Measurements from ENCODE around the gene KMT2E. TPM values are rescaled to one million over a fixed set of nuclear protein-coding genes. Genes with fewer than 3 reads are reported as not detected.
"Not testable (repeated sequence)": the region's sequence is repeated elsewhere in the genome, so short reads cannot be mapped to it uniquely, and the experiment has no call there.

KMT2E gene
- total and polyA plus RNA-seq, 2 donors (not counting 3 experiments of a cell fraction or from before 2014, with no cell fraction given) = 19.0 to 74.8 TPM

DNA sequence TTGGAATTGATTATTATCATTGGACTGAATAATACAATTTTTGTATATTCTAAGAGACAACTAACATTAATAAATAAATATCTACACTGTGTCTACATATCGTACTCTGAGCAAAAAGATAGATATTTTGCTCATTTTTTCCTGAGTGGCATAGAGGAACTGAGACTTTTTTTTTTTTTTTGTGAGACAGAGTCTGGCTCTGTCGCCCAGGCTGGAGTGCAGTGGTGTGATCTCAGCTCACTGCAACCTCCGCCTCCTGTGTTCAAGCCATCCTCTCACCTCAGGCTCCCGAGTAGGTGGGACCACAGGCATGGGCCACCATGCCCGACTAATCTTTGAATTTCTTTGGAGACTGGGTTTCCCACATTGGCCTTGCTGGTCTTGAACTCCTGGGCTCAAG, 14.0 kb downstream of the KMT2E start:
- dilution Hi-C loops (cut with MboI; ENCODE audit: extremely low pct_ligation_motif_present, low sequenced_read_pairs) = no loop called here
- POLR2A ChIA-PET = no interaction called here
- no peak for DNase-seq (ENCODE audit: low read depth, low spot score)

GRCh38 chr7:105028941-105029340, 14.9 kb downstream of the KMT2E start:
- H3K27me3 ChIP-seq (ENCODE audit: control insufficient read depth in 2 of 2, insufficient read depth in 2 of 2, low read length in 2 of 2); BruUV-seq (replicated peaks); H3K4me2 ChIP-seq (ENCODE audit: insufficient read depth, low read length); H3K36me3 ChIP-seq (ENCODE audit: control insufficient read depth in 2 of 2, extremely low read depth in 1 of 2, insufficient read depth in 2 of 2, low read length in 2 of 2); intact Hi-C loops (cut with micrococcal nuclease); H3K27ac ChIP-seq (ENCODE audit: insufficient read depth, low read depth, low read length); H2AFZ ChIP-seq (ENCODE audit: low read depth, low read length); H3K9ac ChIP-seq (replicated peaks; ENCODE audit: extremely low read depth, insufficient read depth, low read length); DNase-seq (ENCODE audit: low read depth, low spot score); POLR2A ChIA-PET; dilution Hi-C loops (cut with MboI; ENCODE audit: extremely low pct_ligation_motif_present, low sequenced_read_pairs); H3K4me3 ChIP-seq (replicated peaks in 1 of 3; ENCODE audit: insufficient read depth in 1 of 3, low read depth in 1 of 3, low read length in 3 of 3); H3K9me1 ChIP-seq (replicated peaks; ENCODE audit: control insufficient read depth, extremely low read depth, insufficient read depth, low read length); FAIRE-seq; H3K9me3 ChIP-seq (replicated peaks; ENCODE audit: control insufficient read depth, insufficient read depth, low read length): not testable (repeated sequence)
- Histone ChIP-seq H3K4me1 (ENCODE audit: control insufficient read depth, extremely low read depth, insufficient read depth, low read length) (peaks cover 11% of the 10 kb centered on the region), H3K79me2 (ENCODE audit: control insufficient read depth, insufficient read depth, low read length) (peaks cover 100% of the 10 kb centered on the region), H4K20me1 (replicated peaks; ENCODE audit: control insufficient read depth, extremely low read depth, insufficient read depth, low read length) (peaks cover 21% of the 10 kb centered on the region)
- CTCF ChIA-PET = interaction anchor here (1.2 to 1.3 kb wide), 2 partner anchors 12 to 48 kb away, joined by 4 to 5 read pairs; no protein-coding TSS in a partner anchor

More for the DNA sequence above, 14.0 kb downstream of the KMT2E start:
- Histone ChIP-seq H3K36me3 (ENCODE audit: control insufficient read depth in 2 of 2, extremely low read depth in 1 of 2, insufficient read depth in 2 of 2, low read length in 2 of 2) (no peaks in the 10 kb centered on the region), H3K9ac (replicated peaks; ENCODE audit: extremely low read depth, insufficient read depth, low read length) (no peak overlapping the region), H3K27ac (ENCODE audit: insufficient read depth, low read depth, low read length) (no peak overlapping the region), H3K27me3 (ENCODE audit: control insufficient read depth in 2 of 2, insufficient read depth in 2 of 2, low read length in 2 of 2) (no peaks in the 10 kb centered on the region), H3K4me3 (replicated peaks in 1 of 3; ENCODE audit: insufficient read depth in 1 of 3, low read depth in 1 of 3, low read length in 3 of 3) (no peak overlapping the region), H2AFZ (ENCODE audit: low read depth, low read length) (no peak overlapping the region), H3K9me3 (replicated peaks; ENCODE audit: control insufficient read depth, insufficient read depth, low read length) (no peaks in the 10 kb centered on the region), H4K20me1 (replicated peaks; ENCODE audit: control insufficient read depth, extremely low read depth, insufficient read depth, low read length) (peaks cover 26% of the 10 kb centered on the region), H3K9me1 (replicated peaks; ENCODE audit: control insufficient read depth, extremely low read depth, insufficient read depth, low read length) (no peaks in the 10 kb centered on the region), H3K4me1 (ENCODE audit: control insufficient read depth, extremely low read depth, insufficient read depth, low read length) (peaks cover 11% of the 10 kb centered on the region), H3K79me2 (ENCODE audit: control insufficient read depth, insufficient read depth, low read length) (peaks cover 99% of the 10 kb centered on the region), H3K4me2 (ENCODE audit: insufficient read depth, low read length) (no peak overlapping the region)
- CTCF ChIA-PET = interaction anchor here (0.9 to 3.0 kb wide), 9 partner anchors 11 to 110 kb away, joined by 3 to 20 read pairs (median 4); partner anchors contain the start of gene KMT2E
- FAIRE-seq = no peak
- no TSS peak for BruUV-seq (replicated peaks)
- TF ChIP-seq POLR2A (IDR thresholded peaks at IDR 0.05; ENCODE audit: low read depth, low read length) (no peak), CTCF (IDR thresholded peaks at IDR 0.05; ENCODE audit: extremely low read depth in 1 of 2, insufficient read depth in 1 of 2, low read depth in 1 of 2, low read length in 2 of 2) (no peak), POLR2AphosphoS5 (IDR thresholded peaks at IDR 0.05; ENCODE audit: insufficient read depth, low read depth, low read length) (no peak), GATA2 (IDR thresholded peaks at IDR 0.05; ENCODE audit: insufficient read depth, insufficient read length, low read depth, low read length) (no peak), JUN (IDR thresholded peaks at IDR 0.05; ENCODE audit: borderline replicate concordance, insufficient read depth, insufficient read length, low read depth) (no peak), FOS (IDR thresholded peaks at IDR 0.05; ENCODE audit: borderline replicate concordance, insufficient read depth, low read length) (no peak)
- intact Hi-C loops (cut with micrococcal nuclease) = no loop called here

All from endothelial cell of umbilical vein (primary cell).